GM12891 (cell line): ENCODE results near the gene NR1H3.

Experiments
- PAX5 ChIP-seq: IDR thresholded peaks from 2 replicates; pipeline ENCODE4 v1.6.1; 2011; ENCODE audit warnings: low read length, moderate library complexity, mild to moderate bottlenecking; ENCODE audit not compliant: insufficient read depth, severe bottlenecking
- SPI1 ChIP-seq: IDR thresholded peaks from 2 replicates; pipeline ENCODE4 v1.6.1; 2011; ENCODE audit warnings: low read depth, low read length, control low read depth

GRCh38 chr11:47212938-47213337 lies 44.9 kb upstream of the NR1H3 start:
- no peak for TF ChIP-seq SPI1
- TF ChIP-seq PAX5 = no peak
